Measurements from ENCODE around the gene AGFG1. TPM values are rescaled to one million over a fixed set of nuclear protein-coding genes. Genes with fewer than 3 reads are reported as not detected.

AGFG1 gene
- total RNA-seq, 1 experiment from 2014 or later = 119 TPM

- intact Hi-C loops (cut with micrococcal nuclease; ENCODE audit: unreplicated experiment) = no loop called here
- Histone ChIP-seq H3K9me3 (ENCODE audit: insufficient read depth, low read depth) (no peaks in the 10 kb centered on the region), H3K27ac (no peak overlapping the region), H3K4me1 (replicated peaks; ENCODE audit: insufficient read depth) (no peaks in the 10 kb centered on the region), H3K4me2 (no peak overlapping the region), H3K4me3 (no peak overlapping the region), H3K9me2 (ENCODE audit: insufficient read depth) (no peaks in the 10 kb centered on the region), H3K79me2 (ENCODE audit: low read depth) (no peaks in the 10 kb centered on the region), H3K36me3 (ENCODE audit: low read depth) (no peaks in the 10 kb centered on the region), H2AFZ (no peak overlapping the region), H3F3A (ENCODE audit: insufficient read depth, low read depth) (no peaks in the 10 kb centered on the region), H4K20me1 (ENCODE audit: insufficient read depth) (no peaks in the 10 kb centered on the region), H3K27me3 (ENCODE audit: insufficient read depth, low read depth) (no peaks in the 10 kb centered on the region)
- ChIA-PET CTCF (no interaction called here), POLR2A (ENCODE audit: unreplicated experiment) (no interaction called here)
- no TSS peak for BruUV-seq (replicated peaks)
- TF ChIP-seq EZH2 (IDR thresholded peaks at IDR 0.05; ENCODE audit: low read depth) = no peak
- no peak for TF ChIP-seq CTCF (conservative IDR thresholded peaks at IDR 0.05)
- DNase-seq = no peak
These were observed 24.4 kb upstream of the AGFG1 start for GRCh38 chr2:227447606-227448005.

- H3F3A ChIP-seq (ENCODE audit: insufficient read depth, low read depth) = no peaks in the 10 kb centered on the region
- no peaks in the 10 kb centered on the region for H3K36me3 ChIP-seq (ENCODE audit: low read depth)
- POLR2A ChIA-PET (ENCODE audit: unreplicated experiment) = no interaction called here
- no peaks in the 10 kb centered on the region for H3K9me2 ChIP-seq (ENCODE audit: insufficient read depth)
- no peak overlapping the region for H3K4me3 ChIP-seq
- H3K27me3 ChIP-seq (ENCODE audit: insufficient read depth, low read depth) = no peaks in the 10 kb centered on the region
- BruUV-seq (replicated peaks) = no TSS peak
- no peaks in the 10 kb centered on the region for H4K20me1 ChIP-seq (ENCODE audit: insufficient read depth)
- H3K79me2 ChIP-seq (ENCODE audit: low read depth) = no peaks in the 10 kb centered on the region
- TF ChIP-seq CTCF (conservative IDR thresholded peaks at IDR 0.05) (no peak), EZH2 (IDR thresholded peaks at IDR 0.05; ENCODE audit: low read depth) (no peak)
- H2AFZ ChIP-seq = no peak overlapping the region
- intact Hi-C loops (cut with micrococcal nuclease; ENCODE audit: unreplicated experiment) = no loop called here
- no peaks in the 10 kb centered on the region for H3K4me1 ChIP-seq (replicated peaks; ENCODE audit: insufficient read depth)
- no peak overlapping the region for H3K27ac ChIP-seq
- DNase-seq = no peak
- H3K9me3 ChIP-seq (ENCODE audit: insufficient read depth, low read depth) = no peaks in the 10 kb centered on the region
- H3K4me2 ChIP-seq = no peak overlapping the region
- CTCF ChIA-PET = no interaction called here
These were observed 21.6 kb upstream of the AGFG1 start for GRCh38 chr2:227450311-227450841.

GRCh38 chr2:227450926-227451654, 20.9 kb upstream of the AGFG1 start:
- Histone ChIP-seq H2AFZ (no peak overlapping the region), H3F3A (ENCODE audit: insufficient read depth, low read depth) (no peaks in the 10 kb centered on the region), H3K9me2 (ENCODE audit: insufficient read depth) (no peaks in the 10 kb centered on the region), H3K4me2 (no peak overlapping the region), H3K79me2 (ENCODE audit: low read depth) (no peaks in the 10 kb centered on the region), H3K4me3 (no peak overlapping the region), H3K27me3 (ENCODE audit: insufficient read depth, low read depth) (no peaks in the 10 kb centered on the region), H3K36me3 (ENCODE audit: low read depth) (no peaks in the 10 kb centered on the region), H3K9me3 (ENCODE audit: insufficient read depth, low read depth) (no peaks in the 10 kb centered on the region), H3K4me1 (replicated peaks; ENCODE audit: insufficient read depth) (peaks cover 4% of the 10 kb centered on the region; the same call in 1 of the 2 replicates), H4K20me1 (ENCODE audit: insufficient read depth) (no peaks in the 10 kb centered on the region), H3K27ac (no peak overlapping the region)
- POLR2A ChIA-PET (ENCODE audit: unreplicated experiment) = no interaction called here
- intact Hi-C loops (cut with micrococcal nuclease; ENCODE audit: unreplicated experiment) = no loop called here
- BruUV-seq (replicated peaks) = no TSS peak
- no peak for DNase-seq
- CTCF ChIA-PET = no interaction called here
- TF ChIP-seq EZH2 (IDR thresholded peaks at IDR 0.05; ENCODE audit: low read depth) = no peak
- no peak for TF ChIP-seq CTCF (conservative IDR thresholded peaks at IDR 0.05)
